Endothelial cell of umbilical vein (primary cell): Measurements from ENCODE around the gene SIKE1. TPM values are rescaled to one million over a fixed set of nuclear protein-coding genes. Genes with fewer than 3 reads are reported as not detected.
"Not testable (repeated sequence)": the region's sequence is repeated elsewhere in the genome, so short reads cannot be mapped to it uniquely, and the experiment has no call there.

ENCODE experiments used
- Bru-seq: library from RNA; stranded (reverse); fragments of 400-500 nt; gene quantifications from one replicate; lab custom pipeline; 2021; lab: Mats Ljungman, UMichigan
- BruChase-seq, 2 experiments: library from RNA; stranded (reverse); fragments of 400-500 nt; gene quantifications; one replicate each; lab custom pipeline; 2021; lab: Mats Ljungman, UMichigan
- BruUV-seq: library from RNA; stranded (reverse); fragments of 400-500 nt; replicated peaks from 2 replicates; lab custom pipeline; 2021; lab: Mats Ljungman, UMichigan
- CTCF ChIA-PET: fragments of 300-600, 350-600 bp; sonication (Branson Sonifier 250); formaldehyde crosslinking; loops from one replicate; lab custom pipeline; 2021; ENCODE audit warnings: antibody characterized with exemption, inconsistent platforms; lab: Charles Lee
- POLR2A ChIA-PET: fragments of 300-600, 350-600 bp; sonication (Branson Sonifier 250); formaldehyde crosslinking; loops from one replicate; lab custom pipeline; 2021; ENCODE audit warnings: antibody characterized with exemption, inconsistent platforms; lab: Charles Lee
- DNase-seq: peaks from one replicate; pipeline ENCODE4 v3.0.0-alpha.2; 2011; ENCODE audit warnings: low read depth, low spot score
- FAIRE-seq: peaks from 2 replicates; lab custom pipeline; 2011; peaks lifted over from hg19 to GRCh38; lab: Jason Lieb, UNC
- H2AFZ ChIP-seq: 2 replicates; pipeline ENCODE4 v1.6.0; 2012; ENCODE audit warnings: low read depth, low read length, control low read depth, inconsistent platforms
- H3K27ac ChIP-seq: 2 replicates; pipeline ENCODE4 v1.5.1; 2011; ENCODE audit warnings: low read depth, mild to moderate bottlenecking, control low read depth, low read length, moderate library complexity; ENCODE audit not compliant: insufficient read depth
- H3K27me3 ChIP-seq, 2 experiments: 2 replicates each; pipeline versions ENCODE4 v1.6.0 to v1.6.1; 2011; ENCODE audit warnings: low read length in 2 of 2, mixed read lengths in 1 of 2; ENCODE audit not compliant: control insufficient read depth in 2 of 2, insufficient read depth in 2 of 2
- H3K36me3 ChIP-seq, 2 experiments: 2 replicates in 1 of 2; 3 replicates in 1 of 2; pipeline ENCODE4 v1.5.1; 2011; ENCODE audit warnings: low read length in 2 of 2, mild to moderate bottlenecking in 1 of 2, moderate library complexity in 1 of 2; ENCODE audit not compliant: control insufficient read depth in 2 of 2, insufficient read depth in 2 of 2; ENCODE audit errors: extremely low read depth in 1 of 2
- H3K4me1 ChIP-seq: 3 replicates; pipeline ENCODE4 v1.5.1; 2011; ENCODE audit warnings: mild to moderate bottlenecking, low read length; ENCODE audit not compliant: control insufficient read depth, insufficient read depth; ENCODE audit errors: extremely low read depth
- H3K4me2 ChIP-seq: 2 replicates; pipeline ENCODE4 v1.6.1; 2011; ENCODE audit warnings: low read length, control low read depth, mixed read lengths; ENCODE audit not compliant: insufficient read depth
- H3K4me3 ChIP-seq, 3 experiments: fragments of 200-600 bp in 1 of 3; sonication (generic), shearing (Covaris generic) in 1 of 3; replicated peaks in 1 of 3; 2 replicates each; pipeline ENCODE4 v1.5.1; 2011 to 2016; ENCODE audit warnings: control low read depth in 3 of 3, low read length in 3 of 3, mild to moderate bottlenecking in 2 of 3, inconsistent platforms in 1 of 3, low read depth in 1 of 3, moderate library complexity in 1 of 3; ENCODE audit not compliant: insufficient read depth in 1 of 3
- H3K79me2 ChIP-seq: 2 replicates; pipeline ENCODE4 v1.6.0; 2012; ENCODE audit warnings: low read length, inconsistent platforms; ENCODE audit not compliant: control insufficient read depth, insufficient read depth
- H3K9ac ChIP-seq: replicated peaks from 2 replicates; pipeline ENCODE3; 2011; ENCODE audit warnings: low read length, control low read depth; ENCODE audit not compliant: insufficient read depth; ENCODE audit errors: extremely low read depth
- H3K9me1 ChIP-seq: replicated peaks from 3 replicates; pipeline ENCODE4 v1.6.0; 2011; ENCODE audit warnings: mild to moderate bottlenecking, low read length; ENCODE audit not compliant: control insufficient read depth, insufficient read depth; ENCODE audit errors: extremely low read depth
- H3K9me3 ChIP-seq: replicated peaks from 2 replicates; pipeline ENCODE4 v1.5.1; 2012; ENCODE audit warnings: low read length, inconsistent platforms; ENCODE audit not compliant: control insufficient read depth, insufficient read depth
- H4K20me1 ChIP-seq: replicated peaks from 2 replicates; pipeline ENCODE3; 2011; ENCODE audit warnings: mild to moderate bottlenecking, low read length; ENCODE audit not compliant: control insufficient read depth, insufficient read depth; ENCODE audit errors: extremely low read depth
- EZH2 ChIP-seq: IDR thresholded peaks from 2 replicates; pipeline ENCODE4 v1.6.1; 2012; ENCODE audit warnings: borderline replicate concordance, low read depth, mild to moderate bottlenecking, moderate library complexity, low read length, inconsistent platforms; ENCODE audit not compliant: severe bottlenecking
- FOS ChIP-seq: IDR thresholded peaks from 2 replicates; pipeline ENCODE4 v1.6.1; 2011; ENCODE audit warnings: mild to moderate bottlenecking, low read length, moderate library complexity, borderline replicate concordance; ENCODE audit not compliant: insufficient read depth
- GATA2 ChIP-seq: IDR thresholded peaks from 2 replicates; pipeline ENCODE4 v1.7.0; 2011; ENCODE audit warnings: low read depth, mild to moderate bottlenecking, moderate library complexity, mixed read lengths, low read length; ENCODE audit not compliant: insufficient read length, insufficient read depth
- JUN ChIP-seq: IDR thresholded peaks from 2 replicates; pipeline ENCODE4 v1.6.1; 2011; ENCODE audit warnings: borderline replicate concordance, low read depth; ENCODE audit not compliant: insufficient read length, insufficient read depth
- MYC ChIP-seq: IDR thresholded peaks from one replicate; pipeline ENCODE4 v1.6.1; 2011; ENCODE audit warnings: mild to moderate bottlenecking, low read depth, low read length
- POLR2A ChIP-seq: IDR thresholded peaks from 2 replicates; pipeline ENCODE4 v1.6.1; 2012; ENCODE audit warnings: low read depth, mild to moderate bottlenecking, control low read depth, low read length
- POLR2AphosphoS5 ChIP-seq: IDR thresholded peaks from 2 replicates; pipeline ENCODE4 v1.6.1; 2012; ENCODE audit warnings: low read depth, mild to moderate bottlenecking, control low read depth, low read length, moderate library complexity; ENCODE audit not compliant: insufficient read depth
- dilution Hi-C: fragments of 300-500 bp; cut with MboI; formaldehyde crosslinking; loops from one replicate; pipeline ENCODE4 v1.15.0; 2019; ENCODE audit warnings: low sequenced_read_pairs; ENCODE audit not compliant: extremely low pct_ligation_motif_present
- intact Hi-C: fragments of 100-400 bp; cut with micrococcal nuclease; formaldehyde crosslinking; loops from one replicate; pipeline ENCODE4 v1.10.0; 2022
- long read RNA-seq: library from polyadenylated mRNA; stranded (forward); transcript quantifications from one replicate; pipeline ENCODE4 v2.0.0, GENCODE V29; 2021
- polyA minus RNA-seq, 3 experiments: library from RNA; depleted of rRNA, polyadenylated mRNA; stranded (reverse); fragments of >200 nt; gene quantifications; 1 replicate in 1 of 3; 2 replicates in 2 of 3; pipeline ENCODE4 v1.2.3, GENCODE V29; 2011
- polyA plus RNA-seq, 4 experiments: library from polyadenylated mRNA; depleted of rRNA in 3 of 4; stranded (reverse) in 3 of 4; unstranded in 1 of 4; fragments of >200 nt; gene quantifications; 2 replicates each; pipeline versions ENCODE4 v1.2.1 to v1.2.3, GENCODE V29; 2011 to 2012; ENCODE audit warnings: missing spikeins in 1 of 4
- total RNA-seq: library from RNA; stranded (reverse); gene quantifications from 2 replicates; pipeline ENCODE4 v1.2.3, GENCODE V29; 2021
- TF ChIP-seq, protein P1 (sequence below): IDR thresholded peaks from 2 replicates; pipeline ENCODE4 v1.6.1; 2011; ENCODE audit not compliant: insufficient read depth, insufficient read length
- TF ChIP-seq, protein P2 (sequence below), 2 donors: IDR thresholded peaks; 1 replicate in 1 of 2; 2 replicates in 1 of 2; pipeline ENCODE4 v1.5.1; 2011; ENCODE audit warnings: low read length in 2 of 2, mild to moderate bottlenecking in 2 of 2, moderate library complexity in 2 of 2, control low read depth in 1 of 2, inconsistent platforms in 1 of 2, low read depth in 1 of 2; ENCODE audit not compliant: insufficient read depth in 1 of 2; ENCODE audit errors: extremely low read depth in 1 of 2

SIKE1 gene
- total RNA-seq (38.6 and 46.6 TPM in 2 replicates), polyA plus RNA-seq (15.9 and 16.3 TPM in 2 replicates), polyA minus RNA-seq (23.1 and 33.3 TPM in 2 replicates), Bru-seq, nascent RNA (percentile 80 among the genes with signal in this experiment), BruChase-seq, experiment 1, labeled RNA remaining after a 6-hour chase (percentile 96 among the genes with signal in this experiment), BruChase-seq, experiment 2, labeled RNA remaining after a 2-hour chase (percentile 92 among the genes with signal in this experiment)
- polyA plus RNA-seq (2011; cell fraction: cytosol; rRNA removed): 21.3 and 22.4 TPM in 2 replicates
- polyA plus RNA-seq (2011; cell fraction: nucleus; rRNA removed): 15.6 and 16.3 TPM in 2 replicates
- 26.3 and 34.2 TPM in 2 replicates for polyA plus RNA-seq (2012)
- polyA minus RNA-seq (2011; cell fraction: cytosol; rRNA and poly(A)+ RNA removed): 31.6 TPM
- polyA minus RNA-seq (2011; cell fraction: nucleus; rRNA and poly(A)+ RNA removed): 12.5 and 17.4 TPM in 2 replicates
- long read RNA-seq, full-length matches to known transcripts: 34 of 37 reads
- long read RNA-seq, partial matches to known transcripts: 1 of 37 reads
- long read RNA-seq, other reads (novel, unspliced or antisense): 2 of 37 reads

DNA sequence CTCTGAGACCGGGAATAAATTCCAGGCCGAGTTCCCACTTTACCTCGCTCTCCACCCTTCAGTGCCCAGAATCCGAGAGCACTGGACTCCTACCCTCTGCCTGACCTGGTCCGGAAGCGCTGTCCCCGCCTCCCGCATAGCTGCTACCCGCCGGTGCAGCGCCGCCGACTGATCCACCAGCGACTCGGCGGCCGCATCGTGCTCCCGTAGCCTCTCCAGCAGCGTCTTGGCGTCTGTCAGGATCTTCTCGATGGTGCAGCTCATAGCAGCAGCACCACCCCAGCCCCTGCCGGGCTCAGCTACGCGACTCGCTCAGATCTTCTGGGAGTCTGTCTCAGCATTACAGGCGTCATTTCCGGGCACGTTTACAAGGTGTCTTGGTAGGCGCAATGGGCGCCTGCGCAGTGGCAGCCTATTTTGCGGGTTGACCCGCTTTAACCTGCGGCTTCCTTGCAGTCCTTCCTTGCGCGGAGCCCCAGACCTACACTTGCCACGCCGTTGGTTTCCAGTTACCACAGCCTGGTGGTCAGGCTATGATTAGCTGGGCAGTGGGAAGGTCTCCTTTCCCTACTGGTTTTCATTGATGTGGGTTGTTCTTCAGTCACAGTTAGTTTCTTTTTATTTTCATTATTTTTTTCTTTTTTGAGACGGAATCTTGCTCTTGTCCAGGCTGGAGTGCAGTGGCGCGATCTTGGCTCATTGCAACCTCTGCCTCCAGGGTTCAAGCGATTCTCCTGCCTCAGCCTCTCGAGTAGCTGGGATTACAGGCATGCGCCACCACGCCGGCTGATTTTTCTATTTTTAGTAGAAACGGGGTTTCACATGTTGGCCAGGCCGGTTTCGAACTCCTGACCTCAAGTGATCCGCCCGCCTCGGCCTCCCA, at the start of gene SIKE1:
Gene SIKE1 (minus strand): TSS at position 342 of the 883 bp plus-strand sequence. CDS start 78 bp downstream, at position 264.
- Histone ChIP-seq H3K9me1 (no peaks in the 10 kb centered on the region), H3K9me3 (no peaks in the 10 kb centered on the region), H3K27ac (peak within 1 kb of the TSS; percentile 62), H3K36me3 (peaks cover 5 to 9% of the 10 kb centered on the region in 2 experiments), H3K4me2 (peak within 1 kb of the TSS; percentile 97), H3K79me2 (peaks cover 13% of the 10 kb centered on the region), H2AFZ (peak within 1 kb of the TSS; percentile 78), H3K4me3 (peak within 1 kb of the TSS; percentile 64 to 87 (median 84)), H4K20me1 (no peaks in the 10 kb centered on the region), H3K9ac (peak within 1 kb of the TSS; percentile 79), H3K4me1 (peaks cover 9% of the 10 kb centered on the region), H3K27me3 (peaks cover 5% of the 10 kb centered on the region in 2 experiments)
- FAIRE-seq (peak; percentile 85), DNase-seq (peak; percentile 92)
- BruUV-seq: TSS peak; percentile 62
- ChIA-PET POLR2A (interaction anchor here (0.7 kb wide), 1 partner anchor 21 kb away, joined by 3 read pairs; no protein-coding TSS in a partner anchor), CTCF (interaction anchor here (0.7 to 1.1 kb wide), 2 partner anchors 11 kb away, joined by 3 to 4 read pairs; no protein-coding TSS in a partner anchor)
- TF ChIP-seq, protein P1, sequence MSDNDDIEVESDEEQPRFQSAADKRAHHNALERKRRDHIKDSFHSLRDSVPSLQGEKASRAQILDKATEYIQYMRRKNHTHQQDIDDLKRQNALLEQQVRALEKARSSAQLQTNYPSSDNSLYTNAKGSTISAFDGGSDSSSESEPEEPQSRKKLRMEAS: no peak
- peak; percentile 96 for TF ChIP-seq POLR2A
- TF ChIP-seq, protein P2, sequence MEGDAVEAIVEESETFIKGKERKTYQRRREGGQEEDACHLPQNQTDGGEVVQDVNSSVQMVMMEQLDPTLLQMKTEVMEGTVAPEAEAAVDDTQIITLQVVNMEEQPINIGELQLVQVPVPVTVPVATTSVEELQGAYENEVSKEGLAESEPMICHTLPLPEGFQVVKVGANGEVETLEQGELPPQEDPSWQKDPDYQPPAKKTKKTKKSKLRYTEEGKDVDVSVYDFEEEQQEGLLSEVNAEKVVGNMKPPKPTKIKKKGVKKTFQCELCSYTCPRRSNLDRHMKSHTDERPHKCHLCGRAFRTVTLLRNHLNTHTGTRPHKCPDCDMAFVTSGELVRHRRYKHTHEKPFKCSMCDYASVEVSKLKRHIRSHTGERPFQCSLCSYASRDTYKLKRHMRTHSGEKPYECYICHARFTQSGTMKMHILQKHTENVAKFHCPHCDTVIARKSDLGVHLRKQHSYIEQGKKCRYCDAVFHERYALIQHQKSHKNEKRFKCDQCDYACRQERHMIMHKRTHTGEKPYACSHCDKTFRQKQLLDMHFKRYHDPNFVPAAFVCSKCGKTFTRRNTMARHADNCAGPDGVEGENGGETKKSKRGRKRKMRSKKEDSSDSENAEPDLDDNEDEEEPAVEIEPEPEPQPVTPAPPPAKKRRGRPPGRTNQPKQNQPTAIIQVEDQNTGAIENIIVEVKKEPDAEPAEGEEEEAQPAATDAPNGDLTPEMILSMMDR (IDR thresholded peaks at IDR 0.05; ENCODE audit: extremely low read depth in 1 of 2, insufficient read depth in 1 of 2, low read depth in 1 of 2, low read length in 2 of 2): no peak
- TF ChIP-seq GATA2: no peak
- no peak for TF ChIP-seq JUN
- TF ChIP-seq FOS: peak; percentile 45
- no peak for TF ChIP-seq EZH2
- no peak for TF ChIP-seq MYC
- peak; percentile 97 for TF ChIP-seq POLR2AphosphoS5
- intact Hi-C loops: loop anchor here (1.0 to 2.0 kb wide), 2 partner anchors 23 to 64 kb away; partner anchors contain the start of genes CSDE1 and NRAS
- dilution Hi-C loops: no loop called here

DNA sequence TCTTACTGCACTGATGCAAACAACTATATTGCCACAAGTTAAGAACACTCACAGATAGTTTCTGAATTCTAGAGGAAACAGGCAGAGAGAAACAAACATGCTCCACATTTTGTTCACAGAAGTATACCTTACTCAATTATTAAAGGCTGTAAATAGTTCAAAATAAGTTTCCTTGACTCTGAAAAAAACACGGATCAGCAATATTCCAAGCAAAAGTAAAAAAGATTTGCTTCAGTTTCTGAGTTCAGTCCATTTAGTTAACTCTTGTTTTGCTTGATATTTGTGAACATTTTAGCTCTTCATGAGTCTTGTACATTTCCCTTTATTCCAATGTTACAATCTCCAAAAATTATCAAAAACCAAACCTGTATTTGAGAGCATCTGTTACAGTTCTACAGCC, 49.6 kb upstream of the SIKE1 start:
- H3K4me3 ChIP-seq, FAIRE-seq, dilution Hi-C loops, POLR2A ChIA-PET, H4K20me1 ChIP-seq, H3K79me2 ChIP-seq, H3K27ac ChIP-seq, H3K9me1 ChIP-seq, BruUV-seq, H2AFZ ChIP-seq, H3K27me3 ChIP-seq, DNase-seq, intact Hi-C loops, H3K9ac ChIP-seq, H3K36me3 ChIP-seq, H3K9me3 ChIP-seq, H3K4me2 ChIP-seq, H3K4me1 ChIP-seq: not testable (repeated sequence)
- CTCF ChIA-PET: interaction anchor here (0.9 kb wide), 1 partner anchor 13 kb away, joined by 3 read pairs; no protein-coding TSS in a partner anchor
